Stimulated activated CD4-positive, alpha-beta T cell treated with anti-CD3 and anti-CD28 coated beads, Interleukin-2, amount 100 ng/mL, for 4 hours (primary cell): ENCODE results near the gene NCK2.

Source experiments
- DNase-seq: peaks from one replicate; pipeline ENCODE4 v3.0.0-alpha.2; 2020; ENCODE audit warnings: low read depth

NCK2 gene

DNA sequence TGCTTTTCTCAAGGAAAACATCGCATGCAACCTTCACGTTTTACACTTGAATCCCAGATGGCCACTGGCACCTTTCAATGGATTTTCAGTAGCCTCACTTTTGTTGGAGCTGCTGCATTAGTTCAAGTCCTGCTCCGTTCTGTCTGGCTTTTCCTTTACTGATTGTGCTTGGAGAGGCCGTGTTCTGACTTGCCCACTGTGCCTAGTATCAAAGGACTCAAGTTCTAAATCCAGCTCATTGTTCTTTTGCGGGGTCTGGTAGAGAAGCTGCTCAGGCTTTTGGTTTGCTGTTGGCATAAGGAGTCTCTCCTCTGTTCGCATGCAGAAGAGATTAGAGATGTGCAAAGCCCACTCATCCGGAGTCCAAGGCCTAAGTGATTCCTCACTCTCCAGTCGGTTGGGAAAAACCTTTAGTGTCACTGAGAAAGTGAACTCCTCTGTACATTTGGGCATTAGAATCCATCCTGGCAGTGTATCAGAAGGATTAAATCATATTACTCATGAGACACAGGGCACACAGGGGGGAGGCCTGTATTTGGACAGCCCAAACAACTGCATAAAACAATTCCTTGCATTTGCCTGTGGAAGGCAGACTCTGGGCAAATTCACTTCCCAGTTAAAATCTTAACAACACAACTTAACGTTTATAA is 69.7 kb downstream of the NCK2 start:
- no peak for DNase-seq

DNA sequence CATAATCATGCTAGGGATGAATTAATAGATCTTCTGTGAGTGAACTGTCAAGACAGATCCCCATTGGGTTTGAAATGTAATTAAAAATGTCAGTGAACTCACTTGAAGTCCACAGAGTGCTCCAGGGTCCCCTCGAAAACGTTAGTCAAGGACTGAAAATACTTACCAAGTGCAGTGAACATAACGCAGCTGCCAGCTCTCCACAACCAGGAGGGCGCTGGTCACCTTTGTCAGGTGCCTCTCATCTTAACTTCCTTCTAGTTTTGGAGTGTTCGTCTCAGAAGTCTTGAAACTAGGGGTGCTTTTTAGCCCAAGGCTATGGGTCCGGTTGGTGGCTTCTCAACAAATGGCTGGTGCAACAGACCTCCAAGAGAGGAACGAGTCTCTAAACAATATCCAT is 70.7 kb downstream of the NCK2 start:
- no peak for DNase-seq

DNA sequence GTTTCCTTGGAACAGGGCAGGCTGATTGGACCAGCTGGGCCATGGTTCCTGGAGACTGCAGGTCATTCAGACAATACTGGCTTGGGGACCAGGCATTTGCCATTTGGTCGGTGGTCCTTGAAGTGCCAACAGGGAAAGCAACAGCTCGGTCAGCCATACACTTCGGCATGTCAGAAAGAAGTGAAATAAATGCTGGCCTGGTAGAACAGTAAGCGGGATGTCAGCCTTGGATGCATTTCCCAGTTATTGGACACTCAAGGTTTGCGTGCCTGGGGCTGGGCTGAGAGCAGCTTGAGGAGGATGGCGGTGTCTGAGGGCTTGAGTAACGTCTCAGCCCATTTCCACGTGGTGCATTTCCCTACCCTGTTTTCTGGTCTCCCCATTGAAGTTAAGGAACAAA is 75.4 kb downstream of the NCK2 start:
- DNase-seq: no peak

- DNase-seq: no peak
Measured at GRCh38 chr2:105820691-105821090, 76.0 kb downstream of the NCK2 start.

DNA sequence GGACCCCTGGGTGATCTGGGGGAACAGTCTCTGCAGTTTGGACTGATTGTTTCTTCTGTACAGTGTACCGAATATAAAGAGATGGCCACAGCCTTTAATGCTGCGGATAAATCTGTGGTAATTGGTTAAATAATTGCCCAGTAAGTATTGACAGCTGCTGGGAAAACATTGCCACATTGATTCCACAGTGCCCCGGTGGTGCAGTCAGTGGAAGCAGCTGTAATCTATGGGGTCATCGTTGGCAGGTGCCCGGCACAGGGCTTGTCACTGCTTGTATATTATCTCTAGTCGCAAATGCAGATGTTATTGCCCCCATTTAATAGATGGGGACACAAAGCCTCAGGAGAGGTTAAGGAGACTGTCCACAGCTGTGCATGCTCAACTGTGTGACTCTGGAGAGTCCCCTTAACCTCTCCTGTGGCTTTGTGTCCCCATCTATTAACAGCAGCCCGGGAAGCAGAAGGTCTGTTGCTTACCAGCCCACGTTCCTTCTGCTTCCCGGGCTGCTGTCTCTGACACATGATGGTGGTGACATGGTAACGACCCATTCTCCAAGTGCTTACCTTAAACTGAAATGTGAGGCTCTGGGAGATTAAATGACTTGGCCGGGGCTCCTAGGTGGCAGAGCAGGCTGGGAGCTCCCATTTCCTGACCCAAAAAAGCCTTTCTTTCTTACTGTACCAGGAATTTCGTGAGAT is 76.9 kb downstream of the NCK2 start:
- DNase-seq: no peak

DNA sequence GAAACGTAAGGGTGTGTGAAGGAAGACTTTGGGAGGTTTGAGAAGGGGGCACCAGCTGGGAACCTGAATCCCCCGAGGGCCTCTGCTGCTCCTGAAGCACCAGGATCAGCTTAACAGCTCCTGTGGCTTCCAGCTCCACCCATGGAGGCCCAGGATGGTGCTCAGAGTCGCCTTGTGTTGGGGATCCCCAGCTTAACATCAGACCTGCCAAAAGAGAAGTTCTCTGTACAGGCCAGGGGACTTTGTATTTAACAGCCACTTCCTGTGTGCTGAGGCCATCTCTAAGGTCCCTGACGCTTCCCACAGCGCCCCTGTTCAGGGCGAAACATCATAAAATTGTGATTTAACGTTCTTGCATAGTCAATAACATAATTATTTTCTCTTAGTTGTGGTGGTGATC is 77.5 kb downstream of the NCK2 start:
- DNase-seq: no peak

DNA sequence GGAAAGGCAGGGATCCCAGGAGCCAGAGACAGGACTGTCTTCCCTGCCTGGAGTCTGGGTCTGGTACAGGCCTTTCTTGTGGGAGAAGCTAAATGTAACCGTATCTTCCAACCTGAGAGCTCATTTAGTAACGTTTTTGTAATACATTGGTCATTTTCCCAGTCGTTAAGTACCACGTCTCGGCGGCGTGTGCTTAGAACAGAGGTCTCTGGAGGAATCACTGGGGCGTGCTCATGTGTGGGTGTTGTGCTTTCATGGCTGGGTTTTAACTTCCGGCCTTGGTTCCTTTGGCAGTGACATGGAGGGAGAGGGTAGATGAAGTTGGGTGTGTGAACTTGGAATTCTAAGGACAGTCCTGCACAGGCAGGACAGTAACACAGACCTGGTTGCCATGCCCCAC is 79.7 kb downstream of the NCK2 start:
- no peak for DNase-seq

GRCh38 chr2:105827351-105828096 is 82.8 kb downstream of the NCK2 start:
- DNase-seq: no peak

- no peak for DNase-seq
Measured at GRCh38 chr2:105828558-105828957, 83.8 kb downstream of the NCK2 start.

- no peak for DNase-seq
Measured at GRCh38 chr2:105834931-105835330, 90.2 kb downstream of the NCK2 start.

DNA sequence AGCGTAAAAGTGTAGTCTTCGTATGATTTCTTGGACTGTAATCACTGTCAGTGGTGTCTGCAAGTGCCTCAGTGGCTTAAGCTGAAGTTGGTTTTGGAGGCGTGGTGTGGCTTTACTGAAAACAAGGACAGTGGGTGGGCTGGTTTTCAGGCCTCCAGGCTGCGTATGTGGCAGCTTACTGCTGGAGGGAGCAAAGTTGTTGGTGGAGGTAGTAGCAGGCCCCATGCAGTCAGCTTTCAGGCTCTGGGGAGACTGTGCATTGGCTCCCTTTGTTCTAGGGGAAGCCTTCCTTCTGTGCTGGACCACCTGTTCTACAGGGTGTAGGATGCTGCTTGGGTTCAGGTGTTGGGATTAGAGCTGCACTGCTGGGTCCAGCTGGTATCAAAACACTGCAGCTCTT is 91.6 kb downstream of the NCK2 start:
- no peak for DNase-seq

- DNase-seq: no peak
Measured at GRCh38 chr2:105836840-105837692, 92.4 kb downstream of the NCK2 start.

- DNase-seq: no peak
Measured at GRCh38 chr2:105839793-105840192, 95.1 kb downstream of the NCK2 start.

GRCh38 chr2:105840933-105841332 is 96.2 kb downstream of the NCK2 start:
- DNase-seq: no peak

DNA sequence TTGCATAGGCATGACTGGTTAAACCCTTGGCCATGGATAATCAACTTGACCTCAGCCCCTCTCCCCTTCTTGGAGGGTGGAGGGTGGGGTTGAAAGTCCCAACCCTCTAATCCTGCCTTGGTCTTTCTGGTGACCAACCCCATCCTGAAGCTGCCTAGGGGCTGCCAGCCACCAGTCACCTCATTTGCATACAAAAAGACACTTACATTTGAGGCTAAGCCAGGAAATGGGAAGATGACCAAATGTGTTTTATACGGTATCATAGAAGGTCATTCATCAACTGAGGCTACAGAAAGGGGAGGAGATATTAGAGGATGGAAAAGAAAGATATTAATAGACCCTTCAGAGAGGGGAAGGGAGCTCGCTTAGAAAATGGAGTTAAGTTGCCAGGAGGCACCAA is 96.8 kb downstream of the NCK2 start:
- no peak for DNase-seq

- no peak for DNase-seq
Measured at GRCh38 chr2:105842555-105842954, 97.8 kb downstream of the NCK2 start.

GRCh38 chr2:105843476-105844374 is 99.0 kb downstream of the NCK2 start:
- DNase-seq: no peak

GRCh38 chr2:105845976-105846375 is 101.3 kb downstream of the NCK2 start:
- DNase-seq: no peak

DNA sequence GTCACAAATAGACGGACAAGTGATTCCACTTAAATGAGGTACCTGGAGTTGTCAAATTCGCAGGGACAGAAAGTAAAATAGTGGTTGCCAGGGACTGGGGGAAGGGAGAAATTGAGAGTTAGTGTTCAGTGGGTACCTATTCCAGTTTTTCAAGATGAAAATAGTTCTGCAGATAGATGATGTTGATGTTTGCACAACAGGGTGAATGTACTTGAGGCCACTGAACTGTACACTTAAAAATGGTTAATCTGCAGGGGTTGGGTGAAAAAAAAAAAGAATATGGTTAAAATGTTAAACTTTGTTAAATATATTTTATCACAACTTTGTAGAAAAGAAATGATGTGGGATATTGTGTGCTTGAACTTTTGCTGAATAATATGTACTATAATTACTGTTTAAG is 102.3 kb downstream of the NCK2 start:
- no peak for DNase-seq

DNA sequence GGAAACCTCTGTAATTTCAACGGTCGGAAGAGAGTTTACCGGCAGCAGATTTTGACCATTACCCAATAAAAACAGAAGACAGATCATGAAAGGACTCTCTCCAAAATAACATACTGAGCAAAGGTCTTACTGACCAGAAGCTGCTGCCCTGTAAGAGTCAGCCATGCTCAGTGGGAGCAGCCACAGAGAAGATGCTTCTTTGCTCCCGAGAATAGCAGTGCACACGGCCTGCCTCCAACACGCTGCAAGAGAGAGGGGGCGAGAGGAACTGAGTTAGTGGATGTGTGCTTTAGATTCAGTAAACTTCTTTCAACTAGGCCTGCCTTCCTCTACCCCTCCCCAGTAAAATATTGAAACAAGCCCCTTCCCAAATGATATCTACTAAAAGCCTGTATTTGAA is 103.7 kb downstream of the NCK2 start:
- DNase-seq: no peak

DNA sequence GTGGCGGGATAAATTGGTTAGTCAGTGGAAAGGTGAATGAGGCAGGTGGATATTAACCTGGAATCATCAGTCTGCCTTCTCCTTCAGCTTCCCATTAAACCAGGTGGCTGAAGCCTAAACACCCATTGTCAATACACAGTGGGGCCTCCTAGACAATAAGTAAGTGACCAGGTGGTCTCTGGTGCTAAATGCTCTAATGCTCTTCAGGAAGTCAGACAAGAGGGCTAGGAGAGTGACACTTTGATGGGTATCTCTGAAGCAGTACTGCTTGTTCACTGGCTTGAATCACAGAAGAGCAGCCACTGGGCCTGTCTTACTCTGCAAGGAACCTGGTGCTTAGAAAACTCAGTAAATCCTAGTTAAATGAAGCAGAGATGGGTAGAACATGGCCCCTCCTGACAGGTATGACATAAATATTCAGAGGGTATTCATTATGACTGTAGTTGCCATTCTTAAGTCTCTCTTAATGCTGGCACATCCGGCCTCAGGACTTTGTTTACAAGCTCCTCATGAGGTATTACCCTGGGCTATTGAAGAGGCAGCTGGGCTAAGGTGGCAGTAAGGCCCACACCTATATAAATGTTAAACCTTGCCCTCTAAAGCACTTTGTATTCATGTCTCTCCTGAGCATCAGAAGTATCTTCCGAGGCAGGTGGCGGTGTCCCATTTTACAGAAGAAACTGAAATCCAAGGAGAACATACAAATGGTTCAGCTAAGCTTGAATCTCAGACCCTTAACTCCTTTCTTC is 104.9 kb downstream of the NCK2 start:
- no peak for DNase-seq
